Thyroid gland (tissue), 4 donors: ENCODE data around the gene FGF22.

Experiments
- POLR2A ChIP-seq, 2 donors: fragments of 450-650 bp; IDR thresholded peaks; one replicate each; pipeline ENCODE4 v1.6.1; 2017; ENCODE audit warnings: antibody characterized with exemption in 2 of 2, mild to moderate bottlenecking in 2 of 2, moderate library complexity in 1 of 2
- TF ChIP-seq, protein P1 (sequence below), 6 experiments: fragments of 200-600 bp in 3 of 6; fragments of 450-650 bp in 3 of 6; sonication (generic) in 3 of 6; IDR thresholded peaks; one replicate each; pipeline ENCODE4 v1.5.1; 2016 to 2019; ENCODE audit warnings: antibody characterized with exemption in 6 of 6, mild to moderate bottlenecking in 2 of 6, inconsistent platforms in 1 of 6, moderate library complexity in 1 of 6

DNA sequence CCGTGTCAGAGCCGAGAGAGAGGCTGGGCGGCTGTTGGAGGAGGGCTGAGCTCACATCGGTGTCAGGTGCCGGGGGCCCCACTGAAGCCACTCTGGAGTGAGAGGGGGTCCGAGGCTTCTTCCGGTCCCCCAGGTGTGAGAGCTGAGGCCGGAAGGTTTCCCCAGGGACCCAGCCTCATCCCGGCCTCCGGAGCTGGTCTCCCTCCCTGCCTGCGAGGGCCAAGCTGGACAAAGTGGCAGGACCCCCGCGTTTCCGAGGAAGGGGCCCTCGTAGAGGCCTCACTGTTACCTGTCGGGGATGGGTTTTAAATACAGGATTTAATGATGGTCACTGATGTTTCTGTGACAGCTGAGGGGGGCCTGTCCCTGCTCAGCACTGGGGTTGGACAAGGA is 43.4 kb upstream of the FGF22 start:
- TF ChIP-seq POLR2A (IDR thresholded peaks at IDR 0.05), result no peak
- TF ChIP-seq, protein P1, sequence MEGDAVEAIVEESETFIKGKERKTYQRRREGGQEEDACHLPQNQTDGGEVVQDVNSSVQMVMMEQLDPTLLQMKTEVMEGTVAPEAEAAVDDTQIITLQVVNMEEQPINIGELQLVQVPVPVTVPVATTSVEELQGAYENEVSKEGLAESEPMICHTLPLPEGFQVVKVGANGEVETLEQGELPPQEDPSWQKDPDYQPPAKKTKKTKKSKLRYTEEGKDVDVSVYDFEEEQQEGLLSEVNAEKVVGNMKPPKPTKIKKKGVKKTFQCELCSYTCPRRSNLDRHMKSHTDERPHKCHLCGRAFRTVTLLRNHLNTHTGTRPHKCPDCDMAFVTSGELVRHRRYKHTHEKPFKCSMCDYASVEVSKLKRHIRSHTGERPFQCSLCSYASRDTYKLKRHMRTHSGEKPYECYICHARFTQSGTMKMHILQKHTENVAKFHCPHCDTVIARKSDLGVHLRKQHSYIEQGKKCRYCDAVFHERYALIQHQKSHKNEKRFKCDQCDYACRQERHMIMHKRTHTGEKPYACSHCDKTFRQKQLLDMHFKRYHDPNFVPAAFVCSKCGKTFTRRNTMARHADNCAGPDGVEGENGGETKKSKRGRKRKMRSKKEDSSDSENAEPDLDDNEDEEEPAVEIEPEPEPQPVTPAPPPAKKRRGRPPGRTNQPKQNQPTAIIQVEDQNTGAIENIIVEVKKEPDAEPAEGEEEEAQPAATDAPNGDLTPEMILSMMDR (IDR thresholded peaks at IDR 0.05), result no peak
